Fibroblast of lung (primary cell): ENCODE data around the gene IL1RAP.

Source experiments
- CTCF ChIP-seq, 2 donors: IDR thresholded peaks in 1 of 2; conservative IDR thresholded peaks in 1 of 2; 1 replicate in 1 of 2; 2 replicates in 1 of 2; pipeline ENCODE4 v1.5.1; 2011 to 2012; ENCODE audit warnings: low read length in 2 of 2, control low read depth in 1 of 2, inconsistent platforms in 1 of 2, low read depth in 1 of 2, mild to moderate bottlenecking in 1 of 2
- EZH2 ChIP-seq: IDR thresholded peaks from 2 replicates; pipeline ENCODE4 v1.5.1; 2012; ENCODE audit warnings: low read length, control low read depth, mild to moderate bottlenecking; ENCODE audit errors: missing control alignments

- no peak for TF ChIP-seq CTCF (conservative IDR thresholded peaks at IDR 0.05 in 1 of 2, IDR thresholded peaks at IDR 0.05 in 1 of 2; ENCODE audit: low read depth in 1 of 2, low read length in 2 of 2)
- TF ChIP-seq EZH2: no peak
These were observed 2.5 kb downstream of the IL1RAP start for GRCh38 chr3:190516416-190516815.
